IMR-90 (cell line): ENCODE results near the gene FBXW5. TPM values are rescaled to one million over a fixed set of nuclear protein-coding genes. Genes with fewer than 3 reads are reported as not detected.
A peak's percentile ranks its signal among the peaks of the same experiment; 100 is the strongest.

Source experiments
- ATAC-seq: fragments of 200-7000 bp; cut with Tn5 transposase; 2 replicates; pipeline ENCODE4 v1.9.1; 2020; ENCODE audit warnings: low read depth, mild to moderate bottlenecking, moderate library complexity
- BruUV-seq: library from RNA; stranded (reverse); fragments of 400-500 nt; replicated peaks from 2 replicates; lab custom pipeline; 2021; lab: Mats Ljungman, UMichigan
- CTCF ChIA-PET: fragments of 300-600 bp; formaldehyde crosslinking; extraction: SDS; loops from one replicate; lab custom pipeline; 2021; ENCODE audit warnings: antibody characterized with exemption; lab: Yijun Ruan, JAX
- POLR2A ChIA-PET: fragments of 300-600 bp; sonication (Branson Sonifier 250); formaldehyde crosslinking; loops from one replicate; lab custom pipeline; 2022; ENCODE audit warnings: antibody characterized with exemption; ENCODE audit not compliant: unreplicated experiment; lab: Charles Lee
- DNase-seq: peaks from one replicate; pipeline ENCODE4 v3.0.0; 2013
- H2AFZ ChIP-seq: replicated peaks from 2 replicates; pipeline ENCODE3; 2013; ENCODE audit warnings: low read length, mild to moderate bottlenecking; ENCODE audit not compliant: poor library complexity
- H2AK5ac ChIP-seq: 2 replicates; pipeline ENCODE4 v1.6.1; 2013; ENCODE audit warnings: low read depth, low read length, inconsistent platforms
- H2AK9ac ChIP-seq: replicated peaks from 2 replicates; pipeline ENCODE3; 2013; ENCODE audit warnings: mild to moderate bottlenecking, low read depth, low read length, moderate library complexity; ENCODE audit not compliant: poor library complexity
- H2BK120ac ChIP-seq: 2 replicates; pipeline ENCODE4 v1.6.1; 2013; ENCODE audit warnings: low read depth, low read length, inconsistent platforms
- H2BK15ac ChIP-seq: 3 replicates; pipeline ENCODE4 v1.6.1; 2013; ENCODE audit warnings: low read depth, low read length, inconsistent platforms
- H2BK20ac ChIP-seq: 2 replicates; pipeline ENCODE4 v1.6.1; 2013; ENCODE audit warnings: low read depth, mild to moderate bottlenecking, inconsistent platforms, low read length, moderate library complexity
- H2BK5ac ChIP-seq: 2 replicates; pipeline ENCODE4 v1.6.1; 2013; ENCODE audit warnings: mild to moderate bottlenecking, low read depth, low read length, inconsistent platforms; ENCODE audit not compliant: poor library complexity, severe bottlenecking
- H3K14ac ChIP-seq: replicated peaks from 2 replicates; pipeline ENCODE4 v1.6.1; 2013; ENCODE audit warnings: low read depth, low read length, inconsistent platforms
- H3K18ac ChIP-seq: 2 replicates; pipeline ENCODE4 v1.6.1; 2013; ENCODE audit warnings: low read depth, low read length, control low read depth
- H3K23ac ChIP-seq: 2 replicates; pipeline ENCODE4 v1.6.1; 2013; ENCODE audit warnings: low read depth, low read length, inconsistent platforms
- H3K27ac ChIP-seq: 2 replicates; pipeline ENCODE4 v1.5.1; 2013; ENCODE audit warnings: mild to moderate bottlenecking, control low read depth, low read length; ENCODE audit not compliant: insufficient read depth
- H3K27me3 ChIP-seq: 2 replicates; pipeline ENCODE4 v1.6.1; 2013; ENCODE audit warnings: low read length; ENCODE audit not compliant: control insufficient read depth, insufficient read depth
- H3K36me3 ChIP-seq: 2 replicates; pipeline ENCODE4 v1.6.1; 2013; ENCODE audit warnings: low read length, mixed read lengths; ENCODE audit not compliant: control insufficient read depth, insufficient read depth
- H3K4ac ChIP-seq: 2 replicates; pipeline ENCODE4 v1.6.1; 2013; ENCODE audit warnings: low read depth, low read length, inconsistent platforms
- H3K4me1 ChIP-seq: 2 replicates; pipeline ENCODE4 v1.6.1; 2013; ENCODE audit warnings: low read length, mixed read lengths; ENCODE audit not compliant: control insufficient read depth, insufficient read depth
- H3K4me2 ChIP-seq: 2 replicates; pipeline ENCODE4 v1.6.1; 2013; ENCODE audit warnings: low read depth, mild to moderate bottlenecking, control low read depth, low read length, moderate library complexity
- H3K4me3 ChIP-seq: 2 replicates; pipeline ENCODE4 v1.5.1; 2013; ENCODE audit warnings: low read depth, mild to moderate bottlenecking, control low read depth, low read length, moderate library complexity; ENCODE audit not compliant: insufficient read depth
- H3K56ac ChIP-seq: 2 replicates; pipeline ENCODE4 v1.6.1; 2013; ENCODE audit warnings: low read length, inconsistent platforms; ENCODE audit not compliant: insufficient read depth; ENCODE audit errors: extremely low read depth
- H3K79me1 ChIP-seq, 2 experiments: 2 replicates each; pipeline ENCODE4 v1.6.1; 2013; ENCODE audit warnings: low read length in 2 of 2, inconsistent platforms in 1 of 2, low read depth in 1 of 2
- H3K9ac ChIP-seq: 2 replicates; pipeline ENCODE4 v1.6.1; 2013; ENCODE audit warnings: low read depth, low read length, control low read depth
- H3K9me1 ChIP-seq: 2 replicates; pipeline ENCODE4 v1.6.1; 2013; ENCODE audit warnings: low read length, inconsistent platforms; ENCODE audit not compliant: insufficient read depth
- H3K9me3 ChIP-seq: 2 replicates; pipeline ENCODE4 v1.6.1; 2013; ENCODE audit warnings: low read length; ENCODE audit not compliant: control insufficient read depth, insufficient read depth
- H4K20me1 ChIP-seq: 2 replicates; pipeline ENCODE4 v1.6.1; 2013; ENCODE audit warnings: low read length, inconsistent platforms; ENCODE audit not compliant: insufficient read depth
- H4K5ac ChIP-seq: 2 replicates; pipeline ENCODE4 v1.6.1; 2013; ENCODE audit warnings: mild to moderate bottlenecking, low read depth, low read length, control low read depth
- H4K8ac ChIP-seq, 2 experiments: 2 replicates each; pipeline ENCODE4 v1.6.1; 2013; ENCODE audit warnings: low read depth in 2 of 2, low read length in 2 of 2, control low read depth in 1 of 2, inconsistent platforms in 1 of 2
- H4K91ac ChIP-seq: 2 replicates; pipeline ENCODE4 v1.6.1; 2013; ENCODE audit warnings: low read depth, low read length, inconsistent platforms; ENCODE audit not compliant: insufficient read depth
- BHLHE40 ChIP-seq: fragments of 150-350 bp; IDR thresholded peaks from 2 replicates; pipeline ENCODE4 v1.6.1; 2016; ENCODE audit warnings: mild to moderate bottlenecking, low read depth, low read length
- CHD1 ChIP-seq: IDR thresholded peaks from 2 replicates; pipeline ENCODE4 v1.6.1; 2012; ENCODE audit warnings: low read depth, low read length, improper control_type of control experiment
- MAFK ChIP-seq: IDR thresholded peaks from 2 replicates; pipeline ENCODE4 v1.6.1; 2012; ENCODE audit warnings: low read depth, low read length, improper control_type of control experiment
- POLR2A ChIP-seq: IDR thresholded peaks from 2 replicates; pipeline ENCODE4 v1.6.1; 2012; ENCODE audit warnings: mild to moderate bottlenecking, low read depth, low read length
- RAD21 ChIP-seq: IDR thresholded peaks from 2 replicates; pipeline ENCODE4 v1.6.1; 2012; ENCODE audit warnings: low read length, improper control_type of control experiment
- WGBS, 2 experiments: methylation state at CpG; one replicate each; pipeline versions ENCODE4 v1.1.5 to v1.1.7; 2013; ENCODE audit warnings: missing lambda C conversion rate in 2 of 2; ENCODE audit not compliant: insufficient read length in 1 of 2; ENCODE audit errors: extremely low coverage in 2 of 2; 5-methylcytosine and 5-hydroxymethylcytosine counted together
- dilution Hi-C: fragments of 300-500 bp; cut with HindIII; formaldehyde crosslinking; loops from one replicate; pipeline ENCODE4 v1.14.3; 2018; ENCODE audit warnings: low sequenced_read_pairs; ENCODE audit not compliant: unreplicated experiment
- in situ Hi-C: fragments of 300-500 bp; cut with MboI; formaldehyde crosslinking; loops from 3 replicates; pipeline ENCODE4 v1.14.3; 2019; ENCODE audit warnings: low sequenced_read_pairs, inconsistent platforms, mixed read lengths
- intact Hi-C: fragments of 100-400 bp; cut with micrococcal nuclease; formaldehyde crosslinking; loops from 2 replicates; pipeline ENCODE4 v1.10.0; 2022
- polyA plus RNA-seq, 3 experiments: library from polyadenylated mRNA; depleted of rRNA; stranded (reverse); fragments of >200 nt; gene quantifications; 2 replicates each; pipeline ENCODE4 v1.2.3, GENCODE V29; 2012; ENCODE audit warnings: low replicate concordance in 1 of 3
- total RNA-seq: library from RNA; depleted of rRNA; stranded (reverse); fragments of >200 nt; gene quantifications from 2 replicates; pipeline ENCODE4 v1.2.3, GENCODE V29; 2012
- TF ChIP-seq, protein P1 (sequence below): fragments of 150-350 bp; IDR thresholded peaks from 2 replicates; pipeline ENCODE4 v1.6.1; 2017; ENCODE audit warnings: mild to moderate bottlenecking, antibody characterized with exemption, low read length, low read depth
- TF ChIP-seq, protein P2 (sequence below): fragments of 150-350 bp; IDR thresholded peaks from 2 replicates; pipeline ENCODE4 v1.6.1; 2016; ENCODE audit warnings: low read depth, mild to moderate bottlenecking, low read length, moderate library complexity, borderline replicate concordance
- TF ChIP-seq, protein P3 (sequence below): conservative IDR thresholded peaks from 2 replicates; pipeline ENCODE4 v1.5.1; 2012; ENCODE audit warnings: mild to moderate bottlenecking, low read depth, low read length, improper control_type of control experiment

The FBXW5 gene
- total and polyA plus RNA-seq, 2 of the 4 experiments (the other 2 are of a cell fraction) = 65.1 to 80.2 TPM

DNA sequence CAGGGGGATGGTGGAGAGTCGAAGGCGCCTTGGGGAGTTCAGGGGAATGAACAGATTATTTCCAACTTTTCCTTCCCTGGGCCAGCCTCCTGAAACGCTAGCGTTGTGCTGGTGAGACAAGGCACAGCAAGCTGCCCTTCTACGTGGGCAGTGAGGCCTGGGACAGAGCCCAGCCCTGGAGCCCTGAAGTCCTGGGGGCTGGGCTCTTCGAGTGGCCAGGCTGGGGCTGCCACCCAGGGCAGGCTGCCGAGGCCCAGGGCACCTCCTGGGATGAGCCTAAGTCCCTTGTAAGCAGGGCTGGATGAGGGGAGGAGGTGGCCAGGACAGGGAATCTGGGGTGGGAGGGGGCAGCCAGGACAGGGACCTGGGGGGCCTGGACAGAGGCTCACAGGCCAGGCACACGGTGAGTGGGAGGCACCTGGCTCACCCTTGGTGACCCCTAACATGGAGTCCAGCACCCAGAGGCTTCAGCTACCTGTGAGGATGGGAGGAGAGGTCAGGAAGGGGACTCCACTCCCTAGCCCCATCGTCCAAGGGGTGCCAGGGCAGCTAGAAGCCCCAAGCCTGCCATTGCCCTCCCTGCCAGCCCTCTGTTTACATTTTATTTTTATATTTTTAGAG, 6.2 kb upstream of the FBXW5 start:
- ChIA-PET CTCF (no interaction called here), POLR2A (no interaction called here)
- DNase-seq (no peak), ATAC-seq (no peak)
- no TSS peak for BruUV-seq
- dilution Hi-C loops (no loop called here), in situ Hi-C loops (no loop called here), intact Hi-C loops (no loop called here)
- H2AK5ac ChIP-seq = no peak overlapping the region
- H3K4me2 ChIP-seq = no peak overlapping the region
- H2BK20ac ChIP-seq = no peak overlapping the region
- no peak overlapping the region for H3K56ac ChIP-seq
- no peak overlapping the region for H2BK15ac ChIP-seq
- H4K5ac ChIP-seq = no peak overlapping the region
- H3K14ac ChIP-seq = no peak overlapping the region
- no peak overlapping the region for H4K91ac ChIP-seq
- no peaks in the 10 kb centered on the region for H3K9me3 ChIP-seq
- H2BK5ac ChIP-seq = no peak overlapping the region
- H3K4me1 ChIP-seq = no peaks in the 10 kb centered on the region; the same call in 1 of the 2 replicates
- no peak overlapping the region for H3K23ac ChIP-seq
- peaks cover 9% of the 10 kb centered on the region; the same call in 1 of the 2 replicates for H3K27me3 ChIP-seq
- peak overlapping the region; percentile 59 for H2AK9ac ChIP-seq
- no peak overlapping the region for H3K9ac ChIP-seq
- H4K8ac ChIP-seq = peak overlapping the region; percentile 15 to 87; a peak in 2 of 4 replicates
- no peaks in the 10 kb centered on the region for H3K79me1 ChIP-seq
- no peak overlapping the region for H3K4me3 ChIP-seq
- no peak overlapping the region for H3K27ac ChIP-seq
- no peak overlapping the region for H3K4ac ChIP-seq
- H3K36me3 ChIP-seq = no peaks in the 10 kb centered on the region
- H4K20me1 ChIP-seq = no peaks in the 10 kb centered on the region
- H3K18ac ChIP-seq = no peak overlapping the region
- H3K9me1 ChIP-seq = no peaks in the 10 kb centered on the region
- TF ChIP-seq MAFK = no peak
- TF ChIP-seq RAD21 = no peak
- TF ChIP-seq, protein P1, sequence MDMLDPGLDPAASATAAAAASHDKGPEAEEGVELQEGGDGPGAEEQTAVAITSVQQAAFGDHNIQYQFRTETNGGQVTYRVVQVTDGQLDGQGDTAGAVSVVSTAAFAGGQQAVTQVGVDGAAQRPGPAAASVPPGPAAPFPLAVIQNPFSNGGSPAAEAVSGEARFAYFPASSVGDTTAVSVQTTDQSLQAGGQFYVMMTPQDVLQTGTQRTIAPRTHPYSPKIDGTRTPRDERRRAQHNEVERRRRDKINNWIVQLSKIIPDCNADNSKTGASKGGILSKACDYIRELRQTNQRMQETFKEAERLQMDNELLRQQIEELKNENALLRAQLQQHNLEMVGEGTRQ = no peak
- no peak for TF ChIP-seq BHLHE40
- TF ChIP-seq CHD1 = no peak
- no peak for TF ChIP-seq POLR2A
- TF ChIP-seq, protein P2, sequence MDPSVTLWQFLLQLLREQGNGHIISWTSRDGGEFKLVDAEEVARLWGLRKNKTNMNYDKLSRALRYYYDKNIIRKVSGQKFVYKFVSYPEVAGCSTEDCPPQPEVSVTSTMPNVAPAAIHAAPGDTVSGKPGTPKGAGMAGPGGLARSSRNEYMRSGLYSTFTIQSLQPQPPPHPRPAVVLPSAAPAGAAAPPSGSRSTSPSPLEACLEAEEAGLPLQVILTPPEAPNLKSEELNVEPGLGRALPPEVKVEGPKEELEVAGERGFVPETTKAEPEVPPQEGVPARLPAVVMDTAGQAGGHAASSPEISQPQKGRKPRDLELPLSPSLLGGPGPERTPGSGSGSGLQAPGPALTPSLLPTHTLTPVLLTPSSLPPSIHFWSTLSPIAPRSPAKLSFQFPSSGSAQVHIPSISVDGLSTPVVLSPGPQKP = no peak
- TF ChIP-seq, protein P3, sequence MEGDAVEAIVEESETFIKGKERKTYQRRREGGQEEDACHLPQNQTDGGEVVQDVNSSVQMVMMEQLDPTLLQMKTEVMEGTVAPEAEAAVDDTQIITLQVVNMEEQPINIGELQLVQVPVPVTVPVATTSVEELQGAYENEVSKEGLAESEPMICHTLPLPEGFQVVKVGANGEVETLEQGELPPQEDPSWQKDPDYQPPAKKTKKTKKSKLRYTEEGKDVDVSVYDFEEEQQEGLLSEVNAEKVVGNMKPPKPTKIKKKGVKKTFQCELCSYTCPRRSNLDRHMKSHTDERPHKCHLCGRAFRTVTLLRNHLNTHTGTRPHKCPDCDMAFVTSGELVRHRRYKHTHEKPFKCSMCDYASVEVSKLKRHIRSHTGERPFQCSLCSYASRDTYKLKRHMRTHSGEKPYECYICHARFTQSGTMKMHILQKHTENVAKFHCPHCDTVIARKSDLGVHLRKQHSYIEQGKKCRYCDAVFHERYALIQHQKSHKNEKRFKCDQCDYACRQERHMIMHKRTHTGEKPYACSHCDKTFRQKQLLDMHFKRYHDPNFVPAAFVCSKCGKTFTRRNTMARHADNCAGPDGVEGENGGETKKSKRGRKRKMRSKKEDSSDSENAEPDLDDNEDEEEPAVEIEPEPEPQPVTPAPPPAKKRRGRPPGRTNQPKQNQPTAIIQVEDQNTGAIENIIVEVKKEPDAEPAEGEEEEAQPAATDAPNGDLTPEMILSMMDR = no peak
- H2AFZ ChIP-seq = peak overlapping the region; percentile 98
- WGBS, 2 experiments = 17% methylated on average over 1 of the region's 9 CpGs; no CpG with 5 or more reads in 1 of the 2 experiments
- no peak overlapping the region for H2BK120ac ChIP-seq
